HG02885 (cell line): ENCODE data around the gene DSG2.
"Not testable (repeated sequence)": the region's sequence is repeated elsewhere in the genome, so short reads cannot be mapped to it uniquely, and the experiment has no call there.

Experiments used
- ATAC-seq: cut with Tn5 transposase; IDR thresholded peaks from one replicate; pipeline ENCODE4 v1.9.1; 2021; ENCODE audit warnings: mild to moderate bottlenecking; ENCODE audit not compliant: unreplicated experiment, poor library complexity

The DSG2 gene

GRCh38 chr18:31497836-31498573, at the start of gene DSG2:
Gene DSG2 (plus strand): TSS chr18:31498177. CDS start chr18:31498252, 75 bp downstream.
- ATAC-seq = peak; percentile 45

DNA sequence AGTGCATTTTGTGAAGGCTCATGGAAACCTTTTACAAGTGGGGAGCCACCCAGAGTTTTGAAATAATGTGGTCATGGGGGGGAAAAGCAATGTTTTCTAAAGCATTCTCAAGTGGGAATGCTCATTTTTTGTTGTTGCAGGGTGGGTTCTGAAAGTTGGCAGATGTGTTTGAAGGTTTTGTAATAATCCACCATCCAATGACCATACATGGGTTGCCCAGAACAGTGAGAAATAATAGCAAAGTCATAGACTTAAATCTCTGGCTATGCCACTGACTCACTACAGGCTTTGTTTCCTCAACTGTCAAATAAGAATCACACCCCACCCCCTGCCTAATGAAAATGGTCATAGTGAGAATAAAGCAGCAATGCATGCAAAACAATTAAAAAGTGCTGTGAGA, 47.6 kb upstream of the DSG2 start:
- ATAC-seq = no peak

DNA sequence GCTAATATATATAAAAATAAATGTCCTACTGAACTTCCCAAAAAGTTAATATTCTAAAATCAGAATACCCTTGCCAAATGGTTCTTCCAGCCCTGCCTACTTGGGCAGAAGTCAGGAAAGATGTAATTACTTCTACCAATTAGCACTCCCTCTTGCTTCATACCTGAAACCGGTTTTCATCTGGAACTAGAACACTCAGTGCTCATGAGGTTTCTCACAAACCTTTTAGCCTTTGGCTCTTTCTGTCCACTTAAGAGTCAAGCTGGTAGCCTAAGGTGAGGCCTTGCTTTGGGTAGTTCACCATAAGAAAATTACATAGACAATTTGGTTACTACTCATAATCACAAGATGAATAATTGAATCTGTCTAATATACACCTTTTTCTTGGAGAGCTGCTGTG, 46.4 kb upstream of the DSG2 start:
- ATAC-seq = no peak

- no peak for ATAC-seq
Measured at GRCh38 chr18:31454066-31454708, 43.8 kb upstream of the DSG2 start.

GRCh38 chr18:31469629-31470028, 28.3 kb upstream of the DSG2 start:
- ATAC-seq = no peak

DNA sequence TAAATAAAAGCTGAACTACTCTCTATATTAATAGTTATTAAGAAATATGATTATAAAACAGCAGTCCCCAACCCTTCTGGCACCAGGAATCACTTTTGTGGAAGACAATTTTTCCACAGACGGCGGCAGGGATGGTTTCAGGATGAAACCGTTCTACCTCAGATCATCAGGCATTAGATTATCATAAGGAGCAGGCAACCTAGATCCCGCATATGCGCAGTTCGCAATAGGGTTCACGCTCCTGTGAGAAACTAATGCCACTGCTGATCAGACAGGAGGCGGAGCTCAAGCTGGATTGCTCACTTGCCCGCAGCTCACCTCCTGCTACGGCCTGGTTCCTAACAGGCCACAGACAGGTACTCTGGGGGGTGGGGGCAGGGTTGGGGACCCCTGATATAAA, 19.3 kb upstream of the DSG2 start:
- no peak for ATAC-seq

GRCh38 chr18:31482051-31482450, 15.9 kb upstream of the DSG2 start:
- no peak for ATAC-seq

DNA sequence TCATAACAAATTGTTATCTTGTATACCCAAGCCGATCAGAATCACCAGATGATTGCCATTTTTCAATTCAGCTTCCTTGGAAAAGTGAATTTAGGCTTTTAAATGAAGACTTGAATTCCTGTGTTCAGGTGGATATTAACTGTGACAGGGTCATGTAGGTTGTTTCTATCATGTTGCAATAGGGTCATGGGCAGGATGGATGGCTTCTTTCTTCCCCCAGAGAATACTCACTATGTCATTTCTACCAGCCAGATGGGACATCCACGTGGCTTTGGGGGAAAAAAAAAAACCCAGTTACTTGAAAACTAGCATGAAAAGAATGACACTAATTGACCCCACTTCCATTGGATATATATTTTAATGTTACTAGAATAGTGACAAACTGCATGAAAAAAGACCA, 14.6 kb upstream of the DSG2 start:
- ATAC-seq = no peak

- no peak for ATAC-seq
Measured at GRCh38 chr18:31484461-31484860, 13.5 kb upstream of the DSG2 start.

DNA sequence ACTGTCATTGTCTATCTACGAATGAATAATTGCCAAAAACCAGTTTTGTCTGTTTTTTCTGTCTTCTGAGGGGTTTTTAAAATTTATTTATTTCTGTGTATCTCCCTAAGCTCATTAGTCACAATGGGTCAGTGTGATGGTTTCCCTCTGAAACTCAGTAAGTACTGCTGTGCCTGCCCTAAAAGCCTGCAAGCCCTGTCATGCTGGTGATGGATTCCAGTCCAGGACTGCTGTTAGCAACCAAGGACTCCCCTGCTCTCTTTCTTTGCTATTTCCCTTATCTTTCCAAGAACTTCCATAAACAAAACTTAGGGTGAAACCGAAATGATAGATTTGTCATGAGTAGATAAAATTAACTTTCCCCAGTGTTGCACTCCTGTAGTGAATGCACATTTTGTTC, 11.8 kb upstream of the DSG2 start:
- ATAC-seq = no peak

DNA sequence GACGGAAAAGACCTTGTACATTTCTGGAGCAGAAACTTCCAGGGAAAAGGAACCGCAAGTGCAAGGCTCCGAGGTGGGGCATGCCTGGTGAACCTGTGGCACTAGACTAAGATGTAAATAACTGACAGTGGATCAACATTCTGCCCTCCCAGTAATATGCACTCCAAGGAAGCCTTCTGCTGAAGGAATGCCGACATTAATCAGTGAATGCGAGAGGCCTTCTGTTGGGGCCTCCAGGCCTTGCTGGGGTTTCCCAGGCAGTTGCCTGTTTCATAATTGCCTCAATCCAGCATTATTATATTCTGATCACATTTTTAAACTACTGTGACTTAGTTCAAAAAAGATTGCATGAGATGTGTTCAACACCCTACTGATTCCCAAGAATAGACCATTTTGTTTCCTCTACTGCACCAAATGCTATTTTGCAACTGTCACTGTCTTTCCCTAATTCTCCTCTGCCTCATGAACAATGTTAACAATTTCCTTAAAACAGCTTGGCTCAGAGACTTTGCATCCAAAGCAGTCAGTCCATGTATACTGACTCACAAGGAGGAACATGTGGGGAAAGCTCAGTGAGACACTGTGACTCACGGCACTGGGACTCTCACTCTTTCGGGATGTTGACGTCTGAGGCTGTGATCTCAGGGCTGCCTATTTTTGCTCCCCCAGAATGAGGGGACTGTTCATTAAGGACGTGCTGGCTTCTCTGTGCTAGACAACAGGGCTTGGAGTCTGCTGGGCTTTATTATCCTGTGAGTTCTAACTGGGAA, 10.5 kb upstream of the DSG2 start:
- no peak for ATAC-seq

DNA sequence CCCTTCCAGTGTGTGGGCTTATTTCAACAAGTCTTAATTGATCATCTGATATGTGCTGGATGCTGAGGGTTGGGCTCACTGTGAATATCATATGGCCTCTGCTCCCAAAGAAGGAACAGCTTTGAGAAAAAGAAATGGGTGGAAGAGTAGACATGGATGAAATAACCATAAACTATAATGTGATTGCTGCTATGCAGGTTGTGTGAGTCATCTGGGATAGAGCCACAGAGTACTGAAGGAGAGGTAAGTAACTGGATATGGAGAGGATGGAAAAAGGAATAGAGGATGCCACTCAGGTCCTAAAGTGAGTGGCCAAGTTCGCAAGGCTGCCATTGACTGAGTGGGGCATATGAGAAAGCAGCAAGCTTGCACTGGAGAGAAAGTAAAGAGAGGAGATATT, 8.7 kb upstream of the DSG2 start:
- no peak for ATAC-seq

DNA sequence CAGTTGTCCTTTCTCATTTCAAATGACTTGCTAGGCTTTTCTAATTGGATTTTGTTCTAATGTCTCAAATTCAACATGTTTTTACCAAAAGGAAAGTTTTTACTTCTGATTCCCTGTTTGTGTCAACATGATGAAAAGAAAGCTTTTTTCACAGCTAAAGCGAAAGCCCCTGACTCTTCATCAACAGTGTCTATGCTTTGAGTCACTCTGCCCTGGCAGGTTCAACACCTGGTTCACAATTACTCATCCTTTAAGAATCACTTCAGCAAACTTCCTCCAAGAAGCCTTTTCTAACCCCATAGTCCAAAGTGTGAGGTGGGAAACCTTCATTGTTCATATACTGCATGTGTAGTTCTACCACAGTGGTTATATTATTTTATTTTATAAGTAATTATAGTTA, 7.6 kb upstream of the DSG2 start:
- ATAC-seq = peak; percentile 93

- ATAC-seq = no peak
Measured at GRCh38 chr18:31490833-31491232, 7.1 kb upstream of the DSG2 start.

- ATAC-seq = no peak
Measured at GRCh38 chr18:31491586-31491985, 6.4 kb upstream of the DSG2 start.

DNA sequence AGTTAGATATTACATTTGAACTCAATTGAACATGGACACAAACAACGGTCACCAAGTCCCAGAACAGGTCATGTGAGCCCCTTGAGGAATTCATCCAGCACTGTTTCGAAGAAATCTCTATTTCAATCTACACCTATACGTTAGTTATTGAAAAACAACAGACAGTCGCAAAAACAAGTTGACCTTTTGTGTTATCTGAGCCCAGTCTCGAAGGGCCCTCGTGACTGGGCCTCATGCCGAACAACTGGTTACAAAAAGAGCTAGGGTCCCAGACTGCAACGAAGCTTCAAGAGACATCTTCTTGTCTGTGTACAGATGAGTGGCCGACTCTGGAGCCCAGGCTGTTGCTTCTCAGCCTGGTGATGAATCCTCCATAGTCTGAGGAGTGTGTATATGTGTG, 5.3 kb upstream of the DSG2 start:
- no peak for ATAC-seq

DNA sequence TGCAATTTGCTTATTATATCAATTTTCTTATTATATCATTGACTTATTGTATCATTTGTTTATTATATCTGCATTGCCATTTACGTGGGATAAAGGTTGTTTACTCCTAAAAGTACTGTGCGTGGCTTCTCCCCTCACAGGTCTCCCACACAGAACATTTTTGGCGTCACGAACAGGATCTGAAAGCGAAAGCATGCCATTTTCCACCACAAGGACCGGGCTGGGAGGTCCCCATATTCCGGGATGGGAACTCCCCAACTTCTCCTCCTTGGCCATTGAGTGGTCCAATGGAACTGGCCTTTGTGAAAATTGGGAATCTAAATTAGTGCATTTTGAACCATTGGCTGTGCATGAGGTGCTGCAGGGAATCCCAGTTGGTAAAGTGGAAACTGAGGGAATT, 4.8 kb upstream of the DSG2 start:
- ATAC-seq = no peak

GRCh38 chr18:31493941-31494340, 4.0 kb upstream of the DSG2 start:
- ATAC-seq = no peak

DNA sequence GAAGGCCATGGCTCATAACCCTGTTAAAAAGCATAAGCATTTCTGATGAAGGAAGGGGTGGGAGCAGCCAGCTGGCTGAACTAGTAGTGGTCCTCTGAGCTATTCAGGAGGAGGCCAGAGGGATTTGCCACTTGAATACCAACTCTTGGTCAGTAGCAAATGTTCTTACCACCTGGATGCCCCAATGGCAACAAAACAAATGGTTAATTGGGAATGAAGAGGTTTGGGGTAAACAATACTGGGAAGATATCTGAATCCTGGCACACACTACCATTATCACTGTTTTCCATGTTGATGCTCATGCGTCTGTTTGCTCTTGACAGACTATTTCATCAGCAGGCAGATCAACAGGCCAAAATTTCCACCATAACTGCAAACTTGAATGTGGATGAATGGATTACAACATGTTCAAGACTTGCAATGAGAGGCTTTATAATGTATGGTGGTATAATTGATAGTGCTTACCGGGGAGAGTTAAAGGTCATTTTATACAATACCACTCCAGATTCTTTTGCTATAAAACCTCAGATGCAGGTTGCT, 3.2 kb upstream of the DSG2 start:
- not testable (repeated sequence) for ATAC-seq

DNA sequence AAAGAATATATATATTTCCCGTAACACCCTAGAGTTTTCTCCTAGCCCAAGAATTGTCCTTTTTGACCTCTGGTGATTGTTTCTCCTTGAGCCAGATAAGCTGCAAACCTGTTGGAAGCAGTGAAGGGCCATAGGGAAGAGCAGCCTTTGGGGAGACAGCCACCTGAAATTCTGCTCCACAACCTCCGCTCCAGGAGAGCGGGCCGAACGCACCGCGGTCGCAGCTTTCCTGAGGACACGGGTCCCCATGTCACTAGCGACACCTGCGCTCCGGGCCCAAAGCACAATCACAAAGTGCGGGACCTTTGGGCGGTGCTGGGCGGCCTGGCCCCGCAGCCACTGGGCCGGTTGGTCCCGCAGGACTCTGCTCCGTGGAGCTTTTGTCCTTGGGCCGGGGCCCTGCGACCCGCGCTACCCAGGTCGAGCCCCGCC, 557 bp upstream of the DSG2 start:
- ATAC-seq = no peak
